Measurements from ENCODE around the gene ZCCHC4. TPM values are rescaled to one million over a fixed set of nuclear protein-coding genes. Genes with fewer than 3 reads are reported as not detected.

The ZCCHC4 gene
- total and polyA plus RNA-seq, 8 donors, result 2.2 to 6.6 (median 3.4) TPM

DNA sequence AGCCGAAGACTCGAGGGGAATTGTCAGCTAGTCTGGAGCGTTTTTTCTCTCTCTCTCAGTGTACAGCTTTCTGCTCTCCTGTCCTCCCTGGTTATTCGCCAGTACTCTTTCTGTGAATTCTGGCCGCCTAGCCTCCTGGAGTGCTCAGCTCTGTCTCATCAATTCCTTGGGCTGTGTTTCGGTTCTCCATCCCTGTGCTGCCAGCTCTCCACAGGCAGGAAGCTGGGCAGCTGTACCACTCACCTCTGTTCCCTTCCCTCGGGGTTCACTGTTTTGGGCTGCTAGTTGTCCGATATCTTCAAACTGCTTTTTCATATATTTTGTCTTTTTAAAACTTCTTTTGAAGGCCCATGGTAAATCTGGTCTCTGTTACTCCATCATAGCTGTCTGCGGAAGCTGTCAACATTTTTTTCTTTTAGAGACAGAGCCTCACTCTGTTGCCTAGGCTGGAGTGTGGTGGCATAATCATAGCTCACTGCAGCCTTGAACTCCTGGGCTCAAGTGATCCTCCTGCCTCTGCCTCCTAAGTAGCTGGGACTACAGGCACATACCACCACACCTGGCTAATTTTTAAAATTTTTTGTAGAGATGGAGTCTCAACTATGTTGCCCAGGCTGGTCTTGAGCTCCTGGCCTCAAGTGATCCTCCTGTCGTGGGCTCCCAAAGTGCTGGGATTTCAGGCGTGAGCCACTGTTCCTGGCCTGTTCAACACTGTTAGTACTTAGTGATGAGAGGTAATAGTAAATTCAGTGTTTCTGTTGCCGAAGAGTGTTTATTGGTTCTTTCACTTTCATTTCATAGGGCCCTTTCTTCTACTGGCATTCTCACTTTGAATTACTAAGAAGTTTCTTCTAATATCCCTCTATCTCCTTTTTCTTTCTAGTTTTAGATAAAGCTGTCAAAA, 18.6 kb downstream of the ZCCHC4 start:
- Histone ChIP-seq H3K27me3 (no peaks in the 10 kb centered on the region), H3K4me1 (no peaks in the 10 kb centered on the region), H3K36me3 (peaks cover 0 to 17% (median 0%) of the 10 kb centered on the region in 3 donors), H3K4me3 (no peak overlapping the region), H3K9me3 (no peaks in the 10 kb centered on the region), H3K27ac (no peak overlapping the region)
- WGBS, 2 donors, result 86 to 87% methylated on average over 12 of the region's 12 CpGs
- DNase-seq, result no peak
- no peak for ATAC-seq
- TF ChIP-seq CTCF (IDR thresholded peaks at IDR 0.05), result no peak
- FAIRE-seq, result no peak
- intact Hi-C loops (cut with DNase I), result no loop called here

DNA sequence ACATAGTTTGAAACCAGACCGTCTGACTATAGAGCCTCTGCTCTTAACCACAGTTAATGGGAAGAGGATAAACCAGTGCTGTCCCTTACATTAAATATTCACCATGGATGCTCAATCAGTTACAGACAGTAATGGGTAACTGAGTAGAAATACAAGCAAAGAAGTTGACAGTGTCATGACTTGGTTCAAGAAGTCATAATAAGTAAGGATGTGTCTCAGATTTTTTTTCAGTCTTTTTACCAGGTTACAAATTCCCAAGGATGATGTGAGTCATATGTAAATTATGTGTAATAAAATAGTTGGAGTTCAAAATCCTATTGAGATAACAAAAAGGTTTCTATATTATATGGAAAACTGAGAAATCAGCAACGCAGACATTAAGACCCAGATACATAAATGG, 31.1 kb downstream of the ZCCHC4 start:
- intact Hi-C loops (cut with DNase I), result no loop called here
- Histone ChIP-seq H3K4me1 (no peaks in the 10 kb centered on the region), H3K36me3 (no peaks in the 10 kb centered on the region), H3K27me3 (no peaks in the 10 kb centered on the region), H3K9me3 (no peaks in the 10 kb centered on the region), H3K27ac (no peak overlapping the region), H3K4me3 (no peak overlapping the region)
- ATAC-seq (no peak), FAIRE-seq (no peak), DNase-seq (no peak)
- 94 to 99% methylated on average over 2 of the region's 2 CpGs for WGBS, 2 donors
- no peak for TF ChIP-seq CTCF (IDR thresholded peaks at IDR 0.05)

GRCh38 chr4:25345744-25346143, 33.2 kb downstream of the ZCCHC4 start:
- Histone ChIP-seq H3K27ac (no peak overlapping the region), H3K4me3 (no peak overlapping the region), H3K36me3 (peaks cover 0 to 2% (median 0%) of the 10 kb centered on the region in 3 donors), H3K9me3 (no peaks in the 10 kb centered on the region), H3K4me1 (no peaks in the 10 kb centered on the region), H3K27me3 (no peaks in the 10 kb centered on the region)
- no peak for DNase-seq
- no peak for FAIRE-seq
- ATAC-seq, result no peak
- intact Hi-C loops (cut with DNase I), result no loop called here
- WGBS, 2 donors, result 76 to 89% methylated on average over 5 of the region's 5 CpGs
- no peak for TF ChIP-seq CTCF (IDR thresholded peaks at IDR 0.05)

GRCh38 chr4:25346913-25347312, 34.3 kb downstream of the ZCCHC4 start:
- 92 to 97% methylated on average over 3 of the region's 3 CpGs for WGBS, 2 donors
- ATAC-seq (no peak), FAIRE-seq (no peak), DNase-seq (no peak)
- no peaks in the 10 kb centered on the region for H3K9me3 ChIP-seq
- no peaks in the 10 kb centered on the region for H3K27me3 ChIP-seq
- H3K27ac ChIP-seq, result no peak overlapping the region
- H3K4me3 ChIP-seq, result no peak overlapping the region
- intact Hi-C loops (cut with DNase I), result no loop called here
- TF ChIP-seq CTCF (IDR thresholded peaks at IDR 0.05), result no peak
- H3K36me3 ChIP-seq, result peaks cover 0 to 2% (median 0%) of the 10 kb centered on the region in 3 donors
- no peaks in the 10 kb centered on the region for H3K4me1 ChIP-seq

GRCh38 chr4:25347473-25347872, 34.9 kb downstream of the ZCCHC4 start:
- H3K9me3 ChIP-seq, result no peaks in the 10 kb centered on the region
- whole genome bisulfite sequencing, 2 donors, result 71 to 83% methylated on average over 2 of the region's 2 CpGs
- intact Hi-C loops (cut with DNase I), result no loop called here
- H3K4me1 ChIP-seq, result no peaks in the 10 kb centered on the region
- no peak for ATAC-seq
- H3K27me3 ChIP-seq, result no peaks in the 10 kb centered on the region
- DNase-seq, result no peak
- TF ChIP-seq CTCF (IDR thresholded peaks at IDR 0.05), result no peak
- no peak overlapping the region for H3K4me3 ChIP-seq
- H3K36me3 ChIP-seq, result peaks cover 0 to 2% (median 0%) of the 10 kb centered on the region in 3 donors
- no peak overlapping the region for H3K27ac ChIP-seq
- FAIRE-seq, result no peak

All from pancreas (tissue), 10 donors.